ENCODE results near the gene HAGHL. TPM values are rescaled to one million over a fixed set of nuclear protein-coding genes. Genes with fewer than 3 reads are reported as not detected.

HAGHL gene
- total RNA-seq, 1 experiment from 2014 or later: 74.8 TPM

DNA sequence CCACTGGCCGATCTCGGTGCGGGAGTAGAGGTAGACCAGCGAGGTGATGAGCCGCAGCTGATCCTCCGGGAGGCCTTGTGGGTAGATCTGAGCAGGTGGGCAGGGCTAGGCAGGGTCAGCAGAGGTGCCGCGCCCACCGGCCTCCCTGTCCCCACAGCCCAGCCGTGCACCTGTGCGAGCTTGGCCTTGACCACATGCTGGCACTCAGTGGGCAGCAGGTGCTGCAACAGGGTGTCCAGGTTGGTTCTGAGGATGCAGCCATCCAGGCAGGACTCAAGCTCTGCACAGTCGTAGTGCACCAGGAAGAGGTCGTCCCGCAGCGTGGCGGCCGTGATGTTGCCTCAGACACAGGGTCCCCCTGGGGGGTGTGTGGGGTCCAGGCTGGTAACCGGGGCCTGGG lies 46.1 kb downstream of the HAGHL start:
- H3K9me3 ChIP-seq (ENCODE audit: control insufficient read depth in 1 of 2, insufficient read depth in 1 of 2, low read depth in 1 of 2, low read length in 2 of 2): no peaks in the 10 kb centered on the region
- no peaks in the 10 kb centered on the region for H3K27me3 ChIP-seq (ENCODE audit: insufficient read depth, low read length)
- ChIA-PET CTCF (interaction anchor here (0.8 kb wide), 1 partner anchor 11 kb away, joined by 3 read pairs; no protein-coding TSS in a partner anchor), POLR2A (interaction anchor here (1.3 to 1.4 kb wide), 2 partner anchors 10 to 15 kb away, joined by 3 read pairs; partner anchors contain the start of genes CHTF18 and RPUSD1), RAD21 (ENCODE audit: low non-redundant PET in 1 of 2, low total read pairs in 2 of 2, uncharacterized antibody in 2 of 2, unreplicated experiment in 2 of 2) (interaction anchor here in 1 of 2 experiments (0.6 kb wide), 1 partner anchor 16 kb away, joined by 3 read pairs; no protein-coding TSS in a partner anchor)
- H3K36me3 ChIP-seq (ENCODE audit: control insufficient read depth in 1 of 2, insufficient read depth in 2 of 2, low read length in 2 of 2): no peaks in the 10 kb centered on the region; a peak in 1 of 4 replicates
- ATAC-seq (peak; percentile 15), DNase-seq (ENCODE audit: low read depth, low spot score) (no peak)
- no peak overlapping the region for H3K4me3 ChIP-seq (replicated peaks in 1 of 2; ENCODE audit: low read depth in 1 of 2, low read length in 2 of 2)
- H3K4me1 ChIP-seq (ENCODE audit: control insufficient read depth in 1 of 2, insufficient read depth in 2 of 2, low read length in 2 of 2): peaks cover 30 to 45% of the 10 kb centered on the region in 2 experiments
- H3K9ac ChIP-seq (ENCODE audit: low read length): no peak overlapping the region
- no peak overlapping the region for H2AFZ ChIP-seq (ENCODE audit: low read depth, low read length, poor library complexity, severe bottlenecking)
- peak overlapping the region; percentile 74 for H3K4me2 ChIP-seq (ENCODE audit: low read length)
- intact Hi-C loops (cut with micrococcal nuclease): loop anchor here (1.0 kb wide), 1 partner anchor 12 kb away; no protein-coding TSS in a partner anchor
- no peaks in the 10 kb centered on the region for H4K20me1 ChIP-seq (ENCODE audit: insufficient read depth)
- H3K27ac ChIP-seq (ENCODE audit: low read depth, low read length): peak overlapping the region; percentile 53
- TF ChIP-seq SIN3A (IDR thresholded peaks at IDR 0.05; ENCODE audit: low read depth): no peak
- TF ChIP-seq POLR2AphosphoS5 (IDR thresholded peaks at IDR 0.05; ENCODE audit: low read depth, low read length): no peak
- TF ChIP-seq, protein P1, sequence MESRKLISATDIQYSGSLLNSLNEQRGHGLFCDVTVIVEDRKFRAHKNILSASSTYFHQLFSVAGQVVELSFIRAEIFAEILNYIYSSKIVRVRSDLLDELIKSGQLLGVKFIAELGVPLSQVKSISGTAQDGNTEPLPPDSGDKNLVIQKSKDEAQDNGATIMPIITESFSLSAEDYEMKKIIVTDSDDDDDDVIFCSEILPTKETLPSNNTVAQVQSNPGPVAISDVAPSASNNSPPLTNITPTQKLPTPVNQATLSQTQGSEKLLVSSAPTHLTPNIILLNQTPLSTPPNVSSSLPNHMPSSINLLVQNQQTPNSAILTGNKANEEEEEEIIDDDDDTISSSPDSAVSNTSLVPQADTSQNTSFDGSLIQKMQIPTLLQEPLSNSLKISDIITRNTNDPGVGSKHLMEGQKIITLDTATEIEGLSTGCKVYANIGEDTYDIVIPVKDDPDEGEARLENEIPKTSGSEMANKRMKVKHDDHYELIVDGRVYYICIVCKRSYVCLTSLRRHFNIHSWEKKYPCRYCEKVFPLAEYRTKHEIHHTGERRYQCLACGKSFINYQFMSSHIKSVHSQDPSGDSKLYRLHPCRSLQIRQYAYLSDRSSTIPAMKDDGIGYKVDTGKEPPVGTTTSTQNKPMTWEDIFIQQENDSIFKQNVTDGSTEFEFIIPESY (IDR thresholded peaks at IDR 0.05; ENCODE audit: extremely low read depth, insufficient replicate concordance, low read length): no peak
- TF ChIP-seq ZNF274 (IDR thresholded peaks at IDR 0.05; ENCODE audit: low read depth, low read length): no peak
- TF ChIP-seq, protein P2, sequence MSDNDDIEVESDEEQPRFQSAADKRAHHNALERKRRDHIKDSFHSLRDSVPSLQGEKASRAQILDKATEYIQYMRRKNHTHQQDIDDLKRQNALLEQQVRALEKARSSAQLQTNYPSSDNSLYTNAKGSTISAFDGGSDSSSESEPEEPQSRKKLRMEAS (IDR thresholded peaks at IDR 0.05): no peak
- TF ChIP-seq TCF7L2 (IDR thresholded peaks at IDR 0.05; ENCODE audit: borderline replicate concordance, extremely low read depth, insufficient read depth, insufficient read length): no peak
- TF ChIP-seq EGR1 (IDR thresholded peaks at IDR 0.05; ENCODE audit: low read depth): no peak
- no peak for TF ChIP-seq CEBPB (IDR thresholded peaks at IDR 0.05; ENCODE audit: low read depth)
- no peak for TF ChIP-seq SRF (IDR thresholded peaks at IDR 0.05; ENCODE audit: low read depth)
- TF ChIP-seq, protein P3, sequence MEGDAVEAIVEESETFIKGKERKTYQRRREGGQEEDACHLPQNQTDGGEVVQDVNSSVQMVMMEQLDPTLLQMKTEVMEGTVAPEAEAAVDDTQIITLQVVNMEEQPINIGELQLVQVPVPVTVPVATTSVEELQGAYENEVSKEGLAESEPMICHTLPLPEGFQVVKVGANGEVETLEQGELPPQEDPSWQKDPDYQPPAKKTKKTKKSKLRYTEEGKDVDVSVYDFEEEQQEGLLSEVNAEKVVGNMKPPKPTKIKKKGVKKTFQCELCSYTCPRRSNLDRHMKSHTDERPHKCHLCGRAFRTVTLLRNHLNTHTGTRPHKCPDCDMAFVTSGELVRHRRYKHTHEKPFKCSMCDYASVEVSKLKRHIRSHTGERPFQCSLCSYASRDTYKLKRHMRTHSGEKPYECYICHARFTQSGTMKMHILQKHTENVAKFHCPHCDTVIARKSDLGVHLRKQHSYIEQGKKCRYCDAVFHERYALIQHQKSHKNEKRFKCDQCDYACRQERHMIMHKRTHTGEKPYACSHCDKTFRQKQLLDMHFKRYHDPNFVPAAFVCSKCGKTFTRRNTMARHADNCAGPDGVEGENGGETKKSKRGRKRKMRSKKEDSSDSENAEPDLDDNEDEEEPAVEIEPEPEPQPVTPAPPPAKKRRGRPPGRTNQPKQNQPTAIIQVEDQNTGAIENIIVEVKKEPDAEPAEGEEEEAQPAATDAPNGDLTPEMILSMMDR (IDR thresholded peaks at IDR 0.05 in 2 of 3, conservative IDR thresholded peaks at IDR 0.05 in 1 of 3; ENCODE audit: borderline replicate concordance in 1 of 3, insufficient read depth in 1 of 3, low read depth in 2 of 3, low read length in 2 of 3): no peak
- no TSS peak for BruUV-seq (replicated peaks)
- H3K9me2 ChIP-seq (ENCODE audit: insufficient read depth): no peaks in the 10 kb centered on the region
- no peaks in the 10 kb centered on the region for H3K79me2 ChIP-seq (ENCODE audit: insufficient read depth, low read length)
